DOHH2 (cell line): ENCODE measurements around the gene GET4.

Experiments used
- H3F3A ChIP-seq: fragments of 200-600 bp; sonication (generic), shearing (Covaris generic); 2 replicates; pipeline ENCODE4 v1.6.0; 2016; ENCODE audit warnings: antibody characterized with exemption, mild to moderate bottlenecking; ENCODE audit not compliant: control insufficient read depth, insufficient read depth
- H3K27ac ChIP-seq: fragments of 200-600 bp; sonication (generic); 2 replicates; pipeline ENCODE4 v1.5.1; 2014; ENCODE audit warnings: low read depth, mild to moderate bottlenecking, low read length, moderate library complexity
- H3K27me3 ChIP-seq: fragments of 200-600 bp; sonication (generic); 2 replicates; pipeline ENCODE4 v1.6.1; 2014; ENCODE audit warnings: mild to moderate bottlenecking, low read length, mixed read lengths; ENCODE audit not compliant: control insufficient read depth
- H3K36me3 ChIP-seq: fragments of 200-600 bp; sonication (generic); 2 replicates; pipeline ENCODE4 v1.6.1; 2014; ENCODE audit warnings: mild to moderate bottlenecking, low read length, moderate library complexity, mixed read lengths; ENCODE audit not compliant: control insufficient read depth
- H3K4me1 ChIP-seq: fragments of 200-600 bp; sonication (generic); 2 replicates; pipeline ENCODE4 v1.6.1; 2014; ENCODE audit warnings: mild to moderate bottlenecking, low read length, mixed read lengths; ENCODE audit not compliant: control insufficient read depth
- H3K4me2 ChIP-seq: fragments of 200-600 bp; sonication (generic); 2 replicates; pipeline ENCODE4 v1.6.0; 2014; ENCODE audit warnings: mild to moderate bottlenecking, low read length, moderate library complexity
- H3K4me3 ChIP-seq: fragments of 200-600 bp; sonication (generic); 2 replicates; pipeline ENCODE4 v1.5.1; 2014; ENCODE audit warnings: mild to moderate bottlenecking, low read length, mixed read lengths
- H3K79me2 ChIP-seq: fragments of 200-600 bp; sonication (generic); 2 replicates; pipeline ENCODE4 v1.6.1; 2014; ENCODE audit warnings: mild to moderate bottlenecking, low read length, mixed read lengths; ENCODE audit not compliant: control insufficient read depth
- H3K9me2 ChIP-seq: fragments of 200-600 bp; sonication (generic); replicated peaks from 2 replicates; pipeline ENCODE4 v1.6.1; 2014; ENCODE audit warnings: mild to moderate bottlenecking, low read length, mixed read lengths; ENCODE audit not compliant: control insufficient read depth
- H3K9me3 ChIP-seq: fragments of 200-600 bp; sonication (generic); 2 replicates; pipeline ENCODE4 v1.6.1; 2014; ENCODE audit warnings: antibody characterized with exemption, low read length, mixed read lengths; ENCODE audit not compliant: control insufficient read depth, insufficient read depth
- H4K20me1 ChIP-seq: fragments of 200-600 bp; sonication (generic); 2 replicates; pipeline ENCODE4 v1.6.0; 2014; ENCODE audit warnings: low read depth, mild to moderate bottlenecking, antibody characterized with exemption, low read length, moderate library complexity; ENCODE audit not compliant: control insufficient read depth, insufficient read depth
- EZH2phosphoT487 ChIP-seq: fragments of 200-600 bp; sonication (generic); IDR thresholded peaks from 2 replicates; pipeline ENCODE4 v1.6.1; 2017; ENCODE audit warnings: borderline replicate concordance, mild to moderate bottlenecking, antibody characterized with exemption, low read length, moderate library complexity, mixed read lengths
- TF ChIP-seq, protein P1 (sequence below): fragments of 200-600 bp; sonication (generic); IDR thresholded peaks from one replicate; pipeline ENCODE4 v1.5.1; 2014; ENCODE audit warnings: antibody characterized with exemption, mild to moderate bottlenecking, low read depth, low read length; ENCODE audit not compliant: poor library complexity, severe bottlenecking

GET4 gene

DNA sequence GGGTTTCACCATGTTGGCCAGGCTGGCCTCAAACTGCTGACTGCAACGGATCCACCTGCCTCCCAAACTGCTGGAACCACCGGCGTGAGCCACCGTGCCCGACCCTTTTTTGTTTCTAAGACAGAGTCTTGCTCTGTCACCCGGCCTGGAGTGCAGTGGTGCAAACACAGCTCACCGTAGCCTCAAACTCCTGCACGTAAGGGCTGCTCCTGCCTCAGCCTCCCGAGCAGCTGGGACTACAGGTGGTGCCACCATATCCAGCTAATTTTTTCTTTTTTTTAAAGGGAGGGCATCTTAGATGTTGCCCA is 41.7 kb downstream of the GET4 start:
- no peaks in the 10 kb centered on the region for H3K79me2 ChIP-seq
- no peaks in the 10 kb centered on the region for H3K9me2 ChIP-seq
- H3K4me3 ChIP-seq, result no peak overlapping the region
- no peak overlapping the region for H3K4me2 ChIP-seq
- H4K20me1 ChIP-seq, result no peaks in the 10 kb centered on the region
- no peak overlapping the region for H3K27ac ChIP-seq
- no peaks in the 10 kb centered on the region for H3K36me3 ChIP-seq
- H3F3A ChIP-seq, result no peaks in the 10 kb centered on the region
- TF ChIP-seq, protein P1, sequence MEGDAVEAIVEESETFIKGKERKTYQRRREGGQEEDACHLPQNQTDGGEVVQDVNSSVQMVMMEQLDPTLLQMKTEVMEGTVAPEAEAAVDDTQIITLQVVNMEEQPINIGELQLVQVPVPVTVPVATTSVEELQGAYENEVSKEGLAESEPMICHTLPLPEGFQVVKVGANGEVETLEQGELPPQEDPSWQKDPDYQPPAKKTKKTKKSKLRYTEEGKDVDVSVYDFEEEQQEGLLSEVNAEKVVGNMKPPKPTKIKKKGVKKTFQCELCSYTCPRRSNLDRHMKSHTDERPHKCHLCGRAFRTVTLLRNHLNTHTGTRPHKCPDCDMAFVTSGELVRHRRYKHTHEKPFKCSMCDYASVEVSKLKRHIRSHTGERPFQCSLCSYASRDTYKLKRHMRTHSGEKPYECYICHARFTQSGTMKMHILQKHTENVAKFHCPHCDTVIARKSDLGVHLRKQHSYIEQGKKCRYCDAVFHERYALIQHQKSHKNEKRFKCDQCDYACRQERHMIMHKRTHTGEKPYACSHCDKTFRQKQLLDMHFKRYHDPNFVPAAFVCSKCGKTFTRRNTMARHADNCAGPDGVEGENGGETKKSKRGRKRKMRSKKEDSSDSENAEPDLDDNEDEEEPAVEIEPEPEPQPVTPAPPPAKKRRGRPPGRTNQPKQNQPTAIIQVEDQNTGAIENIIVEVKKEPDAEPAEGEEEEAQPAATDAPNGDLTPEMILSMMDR, result no peak
- no peak for TF ChIP-seq EZH2phosphoT487
- peaks cover 35% of the 10 kb centered on the region for H3K27me3 ChIP-seq
- no peaks in the 10 kb centered on the region for H3K9me3 ChIP-seq
- peaks cover 9% of the 10 kb centered on the region for H3K4me1 ChIP-seq

- Histone ChIP-seq H3K9me2 (no peaks in the 10 kb centered on the region), H3K4me1 (peaks cover 14% of the 10 kb centered on the region), H3K27ac (no peak overlapping the region), H3F3A (no peaks in the 10 kb centered on the region; the same call in 1 of the 2 replicates), H3K4me2 (no peak overlapping the region), H3K79me2 (no peaks in the 10 kb centered on the region), H3K27me3 (peaks cover 37% of the 10 kb centered on the region), H3K9me3 (no peaks in the 10 kb centered on the region), H4K20me1 (no peaks in the 10 kb centered on the region), H3K4me3 (no peak overlapping the region), H3K36me3 (no peaks in the 10 kb centered on the region)
- TF ChIP-seq EZH2phosphoT487, result no peak
- TF ChIP-seq, protein P1, result no peak
Observed at GRCh38 chr7:918441-919113, 42.2 kb downstream of the GET4 start.

- H3K27me3 ChIP-seq, result peaks cover 41% of the 10 kb centered on the region
- peaks cover 18% of the 10 kb centered on the region for H3K4me1 ChIP-seq
- no peaks in the 10 kb centered on the region for H3K9me2 ChIP-seq
- H3K79me2 ChIP-seq, result no peaks in the 10 kb centered on the region
- no peak overlapping the region for H3K27ac ChIP-seq
- H3F3A ChIP-seq, result no peaks in the 10 kb centered on the region; the same call in 1 of the 2 replicates
- no peaks in the 10 kb centered on the region for H3K36me3 ChIP-seq
- no peak for TF ChIP-seq EZH2phosphoT487
- TF ChIP-seq, protein P1, result no peak
- H3K4me2 ChIP-seq, result no peak overlapping the region
- no peak overlapping the region for H3K4me3 ChIP-seq
- no peaks in the 10 kb centered on the region for H4K20me1 ChIP-seq
- no peaks in the 10 kb centered on the region for H3K9me3 ChIP-seq
Observed at GRCh38 chr7:919114-919442, 42.7 kb downstream of the GET4 start.

GRCh38 chr7:919924-920341 is 43.6 kb downstream of the GET4 start:
- H3K4me2 ChIP-seq, result no peak overlapping the region

More at GRCh38 chr7:919924-920341, 43.6 kb downstream of the GET4 start:
- no peak overlapping the region for H3K27ac ChIP-seq
- H3K9me2 ChIP-seq, result no peaks in the 10 kb centered on the region
- no peaks in the 10 kb centered on the region; the same call in 1 of the 2 replicates for H3F3A ChIP-seq
- H3K9me3 ChIP-seq, result no peaks in the 10 kb centered on the region
- TF ChIP-seq, protein P1, result no peak
- no peak for TF ChIP-seq EZH2phosphoT487
- no peaks in the 10 kb centered on the region for H4K20me1 ChIP-seq
- no peak overlapping the region for H3K4me3 ChIP-seq
- peaks cover 26% of the 10 kb centered on the region for H3K4me1 ChIP-seq
- H3K36me3 ChIP-seq, result no peaks in the 10 kb centered on the region
- H3K79me2 ChIP-seq, result no peaks in the 10 kb centered on the region
- H3K27me3 ChIP-seq, result peaks cover 44% of the 10 kb centered on the region
